Upper lobe of left lung (tissue), 6 donors: ENCODE results near the gene FAM72C. TPM values are rescaled to one million over a fixed set of nuclear protein-coding genes. Genes with fewer than 3 reads are reported as not detected.
"Not testable (repeated sequence)": the region's sequence is repeated elsewhere in the genome, so short reads cannot be mapped to it uniquely, and the experiment has no call there.

Source experiments
- ATAC-seq, 2 donors: fragments of 200-7000 bp; cut with Tn5 transposase; one replicate each; pipeline ENCODE4 v1.9.1; 2022; ENCODE audit warnings: mild to moderate bottlenecking in 2 of 2, moderate library complexity in 2 of 2; ENCODE audit not compliant: low FRiP score in 2 of 2
- DNase-seq, 2 donors: peaks; one replicate each; pipeline ENCODE4 v3.0.0-alpha.2; 2019 to 2020
- H3K27ac ChIP-seq, 4 donors: fragments of 200-600 bp; sonication (generic); one replicate each; pipeline ENCODE4 v1.5.1; 2016 to 2019
- H3K27me3 ChIP-seq, 4 donors: fragments of 200-600 bp; sonication (generic); one replicate each; pipeline ENCODE4 v1.5.1; 2017 to 2019
- H3K36me3 ChIP-seq, 4 donors: fragments of 200-600 bp; sonication (generic); one replicate each; pipeline ENCODE4 v1.5.1; 2016 to 2019
- H3K4me1 ChIP-seq, 4 donors: fragments of 200-600 bp; sonication (generic); one replicate each; pipeline ENCODE4 v1.5.1; 2018 to 2019
- H3K4me3 ChIP-seq, 4 donors: fragments of 200-600 bp; sonication (generic); one replicate each; pipeline ENCODE4 v1.5.1; 2017 to 2019; ENCODE audit warnings: mild to moderate bottlenecking in 2 of 4, moderate library complexity in 1 of 4
- H3K9me3 ChIP-seq, 4 donors: fragments of 200-600 bp; sonication (generic); one replicate each; pipeline ENCODE4 v1.5.1; 2018 to 2019
- WGBS, 2 donors: methylation state at CpG; one replicate each; pipeline ENCODE4 v1.1.5; 2017 to 2018; 5-methylcytosine and 5-hydroxymethylcytosine counted together
- total RNA-seq, 6 donors: library from RNA; depleted of rRNA in 4 of 6; stranded (reverse); fragments of >200 nt in 4 of 6; gene quantifications; one replicate each; pipeline versions ENCODE4 v1.1.0 to v1.2.1, GENCODE V29; 2016 to 2021
- donor health status: DM: no; HTN: no; CAD: no; lungs with moderate emphysema.
- donor health status: DM: no; HTN: yes; CAD: no; lungs with severe emphysema.

Gene FAM72C
- total RNA-seq = under 1 TPM in 2 of 6 donors, not detected in 4; 0.13 to 0.26 TPM

GRCh38 chr1:143971924-143972700 lies at the start of gene FAM72C:
Gene FAM72C, minus strand, starts transcription at chr1:143971986. Its CDS starts 845 bp downstream, at chr1:143971141.
- H3K36me3 ChIP-seq, H3K4me3 ChIP-seq, H3K9me3 ChIP-seq, H3K27ac ChIP-seq, H3K4me1 ChIP-seq, H3K27me3 ChIP-seq, DNase-seq: not testable (repeated sequence)
- no CpG with 5 or more reads among the region's 48 CpGs for WGBS, 2 donors
- peak; percentile 92 to 98 for ATAC-seq

GRCh38 chr1:144020001-144020738 lies 48.4 kb upstream of the FAM72C start:
- H3K9me3 ChIP-seq, H3K27ac ChIP-seq, H3K4me3 ChIP-seq, H3K27me3 ChIP-seq, ATAC-seq, H3K36me3 ChIP-seq, DNase-seq, H3K4me1 ChIP-seq: not testable (repeated sequence)
- WGBS, 2 donors = no CpG with 5 or more reads among the region's 3 CpGs

GRCh38 chr1:144019101-144019500 lies 47.3 kb upstream of the FAM72C start:
- not testable (repeated sequence) for DNase-seq, H3K4me3 ChIP-seq, H3K9me3 ChIP-seq, H3K36me3 ChIP-seq, ATAC-seq, H3K27ac ChIP-seq, H3K27me3 ChIP-seq, H3K4me1 ChIP-seq
- WGBS, 2 donors = no CpG with 5 or more reads among the region's 2 CpGs

GRCh38 chr1:144015180-144015966 lies 43.6 kb upstream of the FAM72C start:
- no CpG with 5 or more reads among the region's 8 CpGs for WGBS, 2 donors
- not testable (repeated sequence) for DNase-seq

GRCh38 chr1:144014528-144014927 lies 42.7 kb upstream of the FAM72C start:
- not testable (repeated sequence) for ATAC-seq, H3K4me1 ChIP-seq, H3K36me3 ChIP-seq, H3K4me3 ChIP-seq, H3K27me3 ChIP-seq, DNase-seq, H3K27ac ChIP-seq, H3K9me3 ChIP-seq
- WGBS, 2 donors = no CpG with 5 or more reads among the region's 3 CpGs

More at GRCh38 chr1:144015180-144015966, 43.6 kb upstream of the FAM72C start:
- not testable (repeated sequence) for H3K4me1 ChIP-seq, H3K4me3 ChIP-seq, H3K9me3 ChIP-seq, ATAC-seq, H3K27ac ChIP-seq, H3K27me3 ChIP-seq, H3K36me3 ChIP-seq

GRCh38 chr1:144014121-144014520 lies 42.3 kb upstream of the FAM72C start:
- DNase-seq = not testable (repeated sequence)

GRCh38 chr1:144012168-144012733 lies 40.5 kb upstream of the FAM72C start:
- not testable (repeated sequence) for H3K9me3 ChIP-seq, H3K27ac ChIP-seq, DNase-seq, H3K36me3 ChIP-seq, H3K4me1 ChIP-seq, H3K4me3 ChIP-seq, H3K27me3 ChIP-seq
- WGBS, 2 donors = no CpG with 5 or more reads among the region's 4 CpGs
- peak; percentile 82 to 86 for ATAC-seq

More at GRCh38 chr1:144014121-144014520, 42.3 kb upstream of the FAM72C start:
- not testable (repeated sequence) for ATAC-seq, H3K4me3 ChIP-seq, H3K4me1 ChIP-seq, H3K9me3 ChIP-seq, H3K27ac ChIP-seq, H3K27me3 ChIP-seq, H3K36me3 ChIP-seq
- WGBS, 2 donors = no CpG with 5 or more reads among the region's 4 CpGs

- ATAC-seq = peak in 1 of 2 donors; percentile 76
- not testable (repeated sequence) for H3K9me3 ChIP-seq, H3K4me3 ChIP-seq, H3K4me1 ChIP-seq, H3K36me3 ChIP-seq, DNase-seq, H3K27me3 ChIP-seq, H3K27ac ChIP-seq
- no CpG with 5 or more reads among the region's 3 CpGs for WGBS, 2 donors
Measured at GRCh38 chr1:144009410-144009809, 37.6 kb upstream of the FAM72C start.

- ATAC-seq, H3K4me1 ChIP-seq, H3K27ac ChIP-seq, DNase-seq, H3K4me3 ChIP-seq, H3K36me3 ChIP-seq, H3K27me3 ChIP-seq, H3K9me3 ChIP-seq: not testable (repeated sequence)
- no CpG with 5 or more reads among the region's 1 CpG for WGBS, 2 donors
Measured at GRCh38 chr1:144004259-144004658, 32.5 kb upstream of the FAM72C start.

- H3K4me3 ChIP-seq, H3K4me1 ChIP-seq, H3K9me3 ChIP-seq, H3K27me3 ChIP-seq, H3K27ac ChIP-seq, ATAC-seq, DNase-seq, H3K36me3 ChIP-seq: not testable (repeated sequence)
- WGBS, 2 donors = 91% methylated on average over 2 of the region's 2 CpGs; no CpG with 5 or more reads in 1 of the 2 donors
Measured at GRCh38 chr1:144003306-144004029, 31.7 kb upstream of the FAM72C start.

GRCh38 chr1:144002141-144002881 lies 30.5 kb upstream of the FAM72C start:
- H3K27ac ChIP-seq, H3K36me3 ChIP-seq, DNase-seq, H3K4me3 ChIP-seq, H3K27me3 ChIP-seq, H3K4me1 ChIP-seq, H3K9me3 ChIP-seq: not testable (repeated sequence)
- peak in 1 of 2 donors; percentile 71 for ATAC-seq
- WGBS, 2 donors = 30% methylated on average over 4 of the region's 7 CpGs; no CpG with 5 or more reads in 1 of the 2 donors
